Choroid plexus epithelial cell (primary cell): ENCODE measurements around the gene SKIL.

Experiments used
- DNase-seq: peaks from one replicate; pipeline ENCODE4 v3.0.0-alpha.2; 2010; ENCODE audit warnings: low read depth
- H3K4me3 ChIP-seq: 2 replicates; pipeline ENCODE4 v1.5.1; 2011; ENCODE audit warnings: low read depth, mild to moderate bottlenecking, control low read depth, low read length, moderate library complexity
- CTCF ChIP-seq: conservative IDR thresholded peaks from 2 replicates; pipeline ENCODE4 v1.5.1; 2011; ENCODE audit warnings: low read depth, mild to moderate bottlenecking, control low read depth, inconsistent platforms, low read length, moderate library complexity

SKIL gene

GRCh38 chr3:170359178-170359704, 1.7 kb downstream of the SKIL start:
- no peak for DNase-seq
- peak overlapping the region; percentile 85 for H3K4me3 ChIP-seq
- TF ChIP-seq CTCF: no peak

GRCh38 chr3:170360466-170360865, 3.0 kb downstream of the SKIL start:
- no peak for TF ChIP-seq CTCF
- H3K4me3 ChIP-seq: peak overlapping the region; percentile 37
- DNase-seq: no peak

- DNase-seq: peak; percentile 46
- TF ChIP-seq CTCF: no peak
- peak overlapping the region; percentile 37 for H3K4me3 ChIP-seq
Observed at GRCh38 chr3:170360916-170361315, 3.4 kb downstream of the SKIL start.

- DNase-seq: no peak
- peak overlapping the region; percentile 35 for H3K4me3 ChIP-seq
Observed at GRCh38 chr3:170361711-170362110, 4.2 kb downstream of the SKIL start.

GRCh38 chr3:170363471-170363994, 6.0 kb downstream of the SKIL start:
- TF ChIP-seq CTCF: no peak
- no peak overlapping the region for H3K4me3 ChIP-seq
- no peak for DNase-seq

More at GRCh38 chr3:170361711-170362110, 4.2 kb downstream of the SKIL start:
- no peak for TF ChIP-seq CTCF

GRCh38 chr3:170364965-170365364, 7.5 kb downstream of the SKIL start:
- no peak overlapping the region for H3K4me3 ChIP-seq
- no peak for DNase-seq
- TF ChIP-seq CTCF: no peak

- no peak overlapping the region for H3K4me3 ChIP-seq
- TF ChIP-seq CTCF: no peak
- no peak for DNase-seq
Observed at GRCh38 chr3:170367797-170368196, 10.3 kb downstream of the SKIL start.
